Urinary bladder (tissue), 4 donors: Measurements from ENCODE around the gene MRPS34. TPM values are rescaled to one million over a fixed set of nuclear protein-coding genes. Genes with fewer than 3 reads are reported as not detected.

Source experiments
- DNase-seq: peaks from one replicate; pipeline ENCODE4 v3.0.0-alpha.2; 2015; ENCODE audit errors: extremely low spot score
- H3K27ac ChIP-seq: one replicate; pipeline ENCODE4 v1.5.1; 2013; ENCODE audit warnings: low read depth, mild to moderate bottlenecking, moderate library complexity
- H3K36me3 ChIP-seq: one replicate; pipeline ENCODE4 v1.6.1; 2013; ENCODE audit warnings: mild to moderate bottlenecking, moderate library complexity; ENCODE audit not compliant: insufficient read depth
- H3K4me1 ChIP-seq: one replicate; pipeline ENCODE4 v1.6.1; 2013; ENCODE audit warnings: mild to moderate bottlenecking, moderate library complexity; ENCODE audit not compliant: insufficient read depth
- H3K4me3 ChIP-seq: one replicate; pipeline ENCODE4 v1.5.1; 2013; ENCODE audit warnings: low read depth, low read length
- WGBS: extraction: QIAGEN DNeasy Blood & Tissue Kit; methylation state at CpG from one replicate; pipeline ENCODE4 v1.1.7; 2013; 5-methylcytosine and 5-hydroxymethylcytosine counted together
- polyA plus RNA-seq: library from polyadenylated mRNA; stranded (reverse); fragments of 200-250 nt; gene quantifications from one replicate; pipeline ENCODE4 v1.2.3, GENCODE V29; 2013
- total RNA-seq: library from RNA; depleted of rRNA; stranded (reverse); fragments of >200 nt; gene quantifications from one replicate; pipeline ENCODE4 v1.2.3, GENCODE V29; 2014
- donor health status: healthy with polysubstance abuse.
- donor health status: healthy.

MRPS34 gene
- total and polyA plus RNA-seq, 2 donors: 21.9 to 98.2 TPM

GRCh38 chr16:1781758-1782407 lies 8.9 kb upstream of the MRPS34 start:
- WGBS: under 1% methylated on average over 70 of the region's 70 CpGs
- Histone ChIP-seq H3K4me1 (no peaks in the 10 kb centered on the region), H3K4me3 (peak overlapping the region; percentile 91), H3K27ac (peak overlapping the region; percentile 64), H3K36me3 (peaks cover 5% of the 10 kb centered on the region)
- no peak for DNase-seq

- no peak for DNase-seq
- peak overlapping the region; percentile 91 for H3K4me3 ChIP-seq
- H3K27ac ChIP-seq: no peak overlapping the region
- H3K4me1 ChIP-seq: no peaks in the 10 kb centered on the region
- H3K36me3 ChIP-seq: peaks cover 5% of the 10 kb centered on the region
- 67% methylated on average over 20 of the region's 20 CpGs for WGBS
Measured at GRCh38 chr16:1781254-1781653, 8.3 kb upstream of the MRPS34 start.

GRCh38 chr16:1780677-1781072 lies 7.7 kb upstream of the MRPS34 start:
- no peak overlapping the region for H3K27ac ChIP-seq
- WGBS: 81% methylated on average over 6 of the region's 6 CpGs
- peaks cover 5% of the 10 kb centered on the region for H3K36me3 ChIP-seq
- H3K4me1 ChIP-seq: no peaks in the 10 kb centered on the region
- no peak for DNase-seq
- H3K4me3 ChIP-seq: no peak overlapping the region

GRCh38 chr16:1779741-1780676 lies 7.1 kb upstream of the MRPS34 start:
- Histone ChIP-seq H3K4me3 (no peak overlapping the region), H3K36me3 (peaks cover 5% of the 10 kb centered on the region), H3K27ac (no peak overlapping the region), H3K4me1 (no peaks in the 10 kb centered on the region)
- no peak for DNase-seq
- WGBS: 85% methylated on average over 27 of the region's 27 CpGs

GRCh38 chr16:1779234-1779701 lies 6.3 kb upstream of the MRPS34 start:
- H3K36me3 ChIP-seq: peaks cover 5% of the 10 kb centered on the region
- no peak overlapping the region for H3K4me3 ChIP-seq
- no peaks in the 10 kb centered on the region for H3K4me1 ChIP-seq
- H3K27ac ChIP-seq: no peak overlapping the region
- 79% methylated on average over 8 of the region's 8 CpGs for WGBS
- DNase-seq: no peak

GRCh38 chr16:1778200-1779179 lies 5.6 kb upstream of the MRPS34 start:
- no peak for DNase-seq
- Histone ChIP-seq H3K4me1 (no peaks in the 10 kb centered on the region), H3K36me3 (peaks cover 5% of the 10 kb centered on the region), H3K4me3 (no peak overlapping the region), H3K27ac (no peak overlapping the region)
- WGBS: 85% methylated on average over 34 of the region's 34 CpGs

GRCh38 chr16:1777375-1778199 lies 4.7 kb upstream of the MRPS34 start:
- 80% methylated on average over 36 of the region's 36 CpGs for WGBS

GRCh38 chr16:1776991-1777374 lies 4.0 kb upstream of the MRPS34 start:
- H3K4me3 ChIP-seq: no peak overlapping the region
- H3K27ac ChIP-seq: no peak overlapping the region
- peaks cover 5% of the 10 kb centered on the region for H3K36me3 ChIP-seq
- DNase-seq: no peak
- no peaks in the 10 kb centered on the region for H3K4me1 ChIP-seq
- WGBS: 86% methylated on average over 22 of the region's 22 CpGs

More at GRCh38 chr16:1777375-1778199, 4.7 kb upstream of the MRPS34 start:
- DNase-seq: no peak
- Histone ChIP-seq H3K4me3 (no peak overlapping the region), H3K4me1 (no peaks in the 10 kb centered on the region), H3K36me3 (peaks cover 5% of the 10 kb centered on the region), H3K27ac (no peak overlapping the region)

GRCh38 chr16:1776672-1776955 lies 3.7 kb upstream of the MRPS34 start:
- H3K36me3 ChIP-seq: peaks cover 5% of the 10 kb centered on the region

GRCh38 chr16:1775846-1776671 lies 3.1 kb upstream of the MRPS34 start:
- Histone ChIP-seq H3K4me1 (no peaks in the 10 kb centered on the region), H3K27ac (no peak overlapping the region), H3K36me3 (peaks cover 5% of the 10 kb centered on the region), H3K4me3 (no peak overlapping the region)
- no peak for DNase-seq
- WGBS: 83% methylated on average over 28 of the region's 28 CpGs

More at GRCh38 chr16:1776672-1776955, 3.7 kb upstream of the MRPS34 start:
- H3K4me3 ChIP-seq: no peak overlapping the region
- H3K4me1 ChIP-seq: no peaks in the 10 kb centered on the region
- DNase-seq: no peak
- no peak overlapping the region for H3K27ac ChIP-seq
- WGBS: 77% methylated on average over 13 of the region's 13 CpGs

- Histone ChIP-seq H3K4me1 (no peaks in the 10 kb centered on the region), H3K36me3 (peaks cover 5% of the 10 kb centered on the region), H3K4me3 (no peak overlapping the region), H3K27ac (no peak overlapping the region)
- no peak for DNase-seq
- 91% methylated on average over 30 of the region's 30 CpGs for WGBS
Measured at GRCh38 chr16:1775006-1775845, 2.3 kb upstream of the MRPS34 start.
